GM23338 (cell line): Measurements from ENCODE around the gene FOXP4. TPM values are rescaled to one million over a fixed set of nuclear protein-coding genes. Genes with fewer than 3 reads are reported as not detected.
A peak's percentile ranks its signal among the peaks of the same experiment; 100 is the strongest.

Source experiments
- ATAC-seq: fragments of 200-7000 bp; cut with Tn5 transposase; 3 replicates; pipeline ENCODE4 v1.9.1; 2020
- DNase-seq: peaks from one replicate; pipeline ENCODE4 v3.0.0-alpha.2; 2015; ENCODE audit warnings: low spot score
- H2AFZ ChIP-seq: fragments of 200-600 bp; sonication (generic); 2 replicates; pipeline ENCODE4 v1.8.0; 2016; ENCODE audit warnings: antibody characterized with exemption, mild to moderate bottlenecking, moderate library complexity
- H3F3A ChIP-seq: fragments of 200-600 bp; sonication (generic); replicated peaks from 2 replicates; pipeline ENCODE4 v1.8.0; 2017; ENCODE audit warnings: antibody characterized with exemption, mixed run types, low read depth
- H3K27ac ChIP-seq: fragments of 200-600 bp; sonication (generic); 2 replicates; pipeline ENCODE4 v1.6.1; 2016; ENCODE audit warnings: low read depth
- H3K27me3 ChIP-seq: fragments of 200-600 bp; sonication (generic); 2 replicates; pipeline ENCODE4 v1.8.0; 2016; ENCODE audit warnings: mild to moderate bottlenecking, mixed run types, moderate library complexity; ENCODE audit not compliant: insufficient read depth
- H3K36me3 ChIP-seq: fragments of 200-600 bp; sonication (generic); 2 replicates; pipeline ENCODE4 v1.8.0; 2016; ENCODE audit warnings: mild to moderate bottlenecking; ENCODE audit not compliant: insufficient read depth
- H3K4me1 ChIP-seq: fragments of 200-600 bp; sonication (generic); 2 replicates; pipeline ENCODE4 v1.8.0; 2016; ENCODE audit warnings: mild to moderate bottlenecking, moderate library complexity; ENCODE audit not compliant: insufficient read depth
- H3K4me2 ChIP-seq: fragments of 200-600 bp; sonication (generic); 2 replicates; pipeline ENCODE4 v1.7.1; 2017; ENCODE audit warnings: mixed run types
- H3K4me3 ChIP-seq: fragments of 200-600 bp; sonication (generic); 2 replicates; pipeline ENCODE4 v1.6.1; 2016; ENCODE audit warnings: mixed run types
- H3K79me2 ChIP-seq: fragments of 200-600 bp; sonication (generic); replicated peaks from 2 replicates; pipeline ENCODE4 v1.8.0; 2017; ENCODE audit warnings: mild to moderate bottlenecking; ENCODE audit not compliant: insufficient read depth
- H3K9me2 ChIP-seq: fragments of 200-600 bp; sonication (generic); 2 replicates; pipeline ENCODE4 v1.8.0; 2017; ENCODE audit not compliant: insufficient read depth
- H4K20me1 ChIP-seq: fragments of 200-600 bp; sonication (generic); replicated peaks from 2 replicates; pipeline ENCODE4 v1.8.0; 2017; ENCODE audit warnings: mild to moderate bottlenecking; ENCODE audit not compliant: insufficient read depth
- H3K27ac Mint-ChIP-seq: 2 replicates; pipeline ENCODE4 v1.8.0; 2020; ENCODE audit warnings: inconsistent platforms, mild to moderate bottlenecking, moderate library complexity, mixed read lengths
- H3K27me3 Mint-ChIP-seq: 3 replicates; pipeline ENCODE4 v1.8.0; 2022; ENCODE audit warnings: low read depth, mild to moderate bottlenecking, moderate library complexity, mixed read lengths, inconsistent platforms; ENCODE audit not compliant: insufficient read depth, poor library complexity
- H3K36me3 Mint-ChIP-seq: 3 replicates; pipeline ENCODE4 v1.8.0; 2021; ENCODE audit warnings: low read depth, mild to moderate bottlenecking, inconsistent platforms, moderate library complexity, mixed read lengths
- H3K4me1 Mint-ChIP-seq: 3 replicates; pipeline ENCODE4 v1.8.0; 2020; ENCODE audit warnings: mild to moderate bottlenecking, inconsistent platforms, mixed read lengths
- H3K4me3 Mint-ChIP-seq: 3 replicates; pipeline ENCODE4 v1.8.0; 2021; ENCODE audit warnings: moderate library complexity, mild to moderate bottlenecking, inconsistent platforms, mixed read lengths
- H3K9me3 Mint-ChIP-seq: 3 replicates; pipeline ENCODE4 v1.8.0; 2020; ENCODE audit warnings: moderate library complexity, mild to moderate bottlenecking, inconsistent platforms, mixed read lengths
- CREB1 ChIP-seq: fragments of 250-450 bp; sonication (Bioruptor Pico); IDR thresholded peaks from 2 replicates; pipeline ENCODE4 v1.5.0; 2020; ENCODE audit warnings: low read depth, mild to moderate bottlenecking, moderate library complexity
- CTCF ChIP-seq, 2 experiments: fragments of 200-600 bp in 1 of 2; sonication (generic) in 1 of 2; conservative IDR thresholded peaks; 2 replicates each; pipeline versions ENCODE4 v1.5.1 to v1.6.1; 2016 to 2017; ENCODE audit warnings: antibody characterized with exemption in 2 of 2, low read depth in 2 of 2, mild to moderate bottlenecking in 2 of 2, moderate library complexity in 1 of 2
- POLR2AphosphoS5 ChIP-seq: IDR thresholded peaks from 2 replicates; pipeline ENCODE4 v1.6.1; 2016; ENCODE audit warnings: antibody characterized with exemption, low read depth
- REST ChIP-seq: IDR thresholded peaks from one replicate; pipeline ENCODE4 v1.6.1; 2018; ENCODE audit warnings: antibody characterized with exemption; ENCODE audit not compliant: unreplicated experiment
- STAT1 ChIP-seq: IDR thresholded peaks from one replicate; pipeline ENCODE4 v1.6.1; 2016; ENCODE audit warnings: antibody characterized with exemption; ENCODE audit not compliant: unreplicated experiment
- ZNF114 ChIP-seq: fragments of 250-450 bp; sonication (Bioruptor Pico); IDR thresholded peaks from 2 replicates; pipeline ENCODE4 v1.5.0; 2020; ENCODE audit warnings: mild to moderate bottlenecking, moderate library complexity
- ZNF331 ChIP-seq: fragments of 250-450 bp; sonication (Bioruptor Pico); IDR thresholded peaks from 2 replicates; pipeline ENCODE4 v1.5.0; 2020; ENCODE audit warnings: low read depth, mild to moderate bottlenecking, moderate library complexity
- ZNF462 ChIP-seq: fragments of 250-450 bp; sonication (Bioruptor Pico); IDR thresholded peaks from 2 replicates; pipeline ENCODE4 v1.5.0; 2020; ENCODE audit warnings: mild to moderate bottlenecking, moderate library complexity
- polyA plus RNA-seq: library from polyadenylated mRNA; unstranded; fragments of >200 nt; fragmentation: Nextera tagmentation; extraction: Ambion mirVana; gene quantifications from 2 replicates; pipeline ENCODE4 v1.2.1, GENCODE V29; 2016
- total RNA-seq: library from RNA; depleted of rRNA; stranded (reverse); fragments of >200 nt; shearing (Covaris generic); gene quantifications from 2 replicates; pipeline ENCODE4 v1.2.3, GENCODE V29; 2014

The FOXP4 gene
- total and polyA plus RNA-seq, 2 experiments from 2014 or later, result 5.1 to 13.5 TPM

- TF ChIP-seq REST (no peak), STAT1 (no peak), ZNF114 (CRISPR knock-in tag) (no peak), ZNF331 (no peak)
Observed at GRCh38 chr6:41571021-41571780, 25.0 kb downstream of the FOXP4 start (continued).

- H3K4me1 ChIP-seq, result peaks cover 80% of the 10 kb centered on the region
- no peak for TF ChIP-seq ZNF331
- no peak for TF ChIP-seq STAT1
- no peak for TF ChIP-seq CTCF (conservative IDR thresholded peaks at IDR 0.05; ENCODE audit: low read depth in 2 of 2)
- no peak for TF ChIP-seq POLR2AphosphoS5
- TF ChIP-seq CREB1 (CRISPR knock-in tag), result no peak
- no peak for TF ChIP-seq ZNF462 (CRISPR knock-in tag)
- no peak for TF ChIP-seq REST
- no peak for TF ChIP-seq ZNF114 (CRISPR knock-in tag)
Observed at GRCh38 chr6:41572613-41573012, 26.4 kb downstream of the FOXP4 start.

More at GRCh38 chr6:41572613-41573012, 26.4 kb downstream of the FOXP4 start:
- H3K27ac ChIP-seq, result no peak overlapping the region
- no peak overlapping the region for H2AFZ ChIP-seq
- peaks cover 8% of the 10 kb centered on the region for H3F3A ChIP-seq
- H3K4me3 ChIP-seq, result no peak overlapping the region
- Mint-ChIP-seq H3K9me3 (no peaks in the 10 kb centered on the region), H3K4me1 (peaks cover 83% of the 10 kb centered on the region), H3K36me3 (peaks cover 11% of the 10 kb centered on the region), H3K4me3 (no peak overlapping the region; the same call in 2 of the 3 replicates), H3K27me3 (peaks cover 6% of the 10 kb centered on the region), H3K27ac (peak overlapping the region; percentile 42; the same call in 1 of the 2 replicates)
- no peaks in the 10 kb centered on the region for H3K9me2 ChIP-seq
- no peaks in the 10 kb centered on the region for H3K36me3 ChIP-seq
- no peaks in the 10 kb centered on the region; the same call in 1 of the 2 replicates for H4K20me1 ChIP-seq
- peak overlapping the region; percentile 55 for H3K4me2 ChIP-seq
- H3K79me2 ChIP-seq, result peaks cover 23% of the 10 kb centered on the region; the same call in 1 of the 2 replicates
- H3K27me3 ChIP-seq, result no peaks in the 10 kb centered on the region
- DNase-seq, result no peak
- ATAC-seq, result no peak
